KMS-11 (cell line): ENCODE results near the gene ZBTB39.
A peak's percentile ranks its signal among the peaks of the same experiment; 100 is the strongest.

Experiments
- H2AFZ ChIP-seq: fragments of 200-600 bp; sonication (generic); 2 replicates; pipeline ENCODE4 v1.6.1; 2016; ENCODE audit warnings: antibody characterized with exemption, mixed run types, low read depth
- H3K27ac ChIP-seq: fragments of 200-600 bp; sonication (generic); 2 replicates; pipeline ENCODE4 v1.6.1; 2016; ENCODE audit warnings: mild to moderate bottlenecking, mixed run types
- H3K27me3 ChIP-seq: fragments of 200-600 bp; sonication (generic); 2 replicates; pipeline ENCODE4 v1.6.1; 2017; ENCODE audit warnings: mild to moderate bottlenecking, low read depth, mixed run types, moderate library complexity; ENCODE audit not compliant: insufficient read depth
- H3K36me3 ChIP-seq: fragments of 200-600 bp; sonication (generic); 2 replicates; pipeline ENCODE4 v1.6.1; 2017; ENCODE audit warnings: mild to moderate bottlenecking, mixed run types; ENCODE audit not compliant: insufficient read depth
- H3K4me1 ChIP-seq: fragments of 200-600 bp; sonication (generic); 2 replicates; pipeline ENCODE4 v1.6.1; 2016; ENCODE audit warnings: mild to moderate bottlenecking, low read depth, mixed run types; ENCODE audit not compliant: poor library complexity, severe bottlenecking
- H3K4me2 ChIP-seq: fragments of 200-600 bp; sonication (generic); 2 replicates; pipeline ENCODE4 v1.7.0; 2016; ENCODE audit warnings: mild to moderate bottlenecking, mixed run types
- H3K4me3 ChIP-seq: fragments of 200-600 bp; sonication (generic); IDR thresholded peaks from 2 replicates; pipeline ENCODE4 v1.6.1; 2017; ENCODE audit warnings: low read depth, low read length, mixed read lengths; ENCODE audit not compliant: insufficient read depth
- H3K79me2 ChIP-seq: fragments of 200-600 bp; sonication (generic); 2 replicates; pipeline ENCODE4 v1.6.1; 2016; ENCODE audit warnings: low read depth, mixed run types; ENCODE audit not compliant: insufficient read depth
- H3K9ac ChIP-seq: fragments of 200-600 bp; sonication (generic); 2 replicates; pipeline ENCODE4 v1.6.1; 2016; ENCODE audit warnings: mild to moderate bottlenecking, mixed run types
- H4K20me1 ChIP-seq: fragments of 200-600 bp; sonication (generic); 2 replicates; pipeline ENCODE4 v1.6.1; 2016; ENCODE audit warnings: mild to moderate bottlenecking, mixed run types; ENCODE audit not compliant: insufficient read depth
- CTCF ChIP-seq: fragments of 200-600 bp; sonication (generic); conservative IDR thresholded peaks from 2 replicates; pipeline ENCODE4 v1.6.1; 2017; ENCODE audit warnings: low read depth, mild to moderate bottlenecking, antibody characterized with exemption, low read length, moderate library complexity, mixed read lengths

The ZBTB39 gene

GRCh38 chr12:56994231-56994746, 12.1 kb downstream of the ZBTB39 start:
- H3K4me3 ChIP-seq: no peak overlapping the region
- no peaks in the 10 kb centered on the region for H3K36me3 ChIP-seq
- H3K79me2 ChIP-seq: 0 out of 2 replicates have a peak, but pooled peaks cover 8% of the 10 kb centered on the region
- TF ChIP-seq CTCF: no peak
- H4K20me1 ChIP-seq: no peaks in the 10 kb centered on the region
- no peak overlapping the region for H3K9ac ChIP-seq
- no peak overlapping the region for H2AFZ ChIP-seq
- H3K27ac ChIP-seq: no peak overlapping the region
- H3K4me2 ChIP-seq: no peak overlapping the region
- H3K27me3 ChIP-seq: no peaks in the 10 kb centered on the region
- peaks cover 31% of the 10 kb centered on the region for H3K4me1 ChIP-seq

GRCh38 chr12:56993346-56993745, 13.0 kb downstream of the ZBTB39 start:
- peaks cover 22% of the 10 kb centered on the region for H3K4me1 ChIP-seq
- TF ChIP-seq CTCF: no peak
- no peak overlapping the region for H3K27ac ChIP-seq
- H3K27me3 ChIP-seq: no peaks in the 10 kb centered on the region
- no peaks in the 10 kb centered on the region for H4K20me1 ChIP-seq
- 0 out of 2 replicates have a peak, but pooled peaks cover 4% of the 10 kb centered on the region for H3K79me2 ChIP-seq
- H3K9ac ChIP-seq: no peak overlapping the region
- H2AFZ ChIP-seq: no peak overlapping the region
- no peaks in the 10 kb centered on the region for H3K36me3 ChIP-seq
- no peak overlapping the region for H3K4me3 ChIP-seq
- H3K4me2 ChIP-seq: no peak overlapping the region

GRCh38 chr12:56991319-56992246, 14.8 kb downstream of the ZBTB39 start:
- H4K20me1 ChIP-seq: no peaks in the 10 kb centered on the region
- H3K79me2 ChIP-seq: no peaks in the 10 kb centered on the region
- no peak for TF ChIP-seq CTCF
- no peak overlapping the region for H3K4me3 ChIP-seq
- no peak overlapping the region; the same call in 1 of the 2 replicates for H3K9ac ChIP-seq
- peaks cover 22% of the 10 kb centered on the region for H3K4me1 ChIP-seq
- no peaks in the 10 kb centered on the region for H3K36me3 ChIP-seq
- H3K27me3 ChIP-seq: no peaks in the 10 kb centered on the region
- H2AFZ ChIP-seq: peak overlapping the region; percentile 20; the same call in 1 of the 2 replicates
- peak overlapping the region; percentile 1; the same call in 1 of the 2 replicates for H3K27ac ChIP-seq
- peak overlapping the region; percentile 24 for H3K4me2 ChIP-seq

- H4K20me1 ChIP-seq: no peaks in the 10 kb centered on the region
- TF ChIP-seq CTCF: no peak
- no peaks in the 10 kb centered on the region for H3K79me2 ChIP-seq
- no peak overlapping the region for H3K4me3 ChIP-seq
- peak overlapping the region; percentile 24 for H3K4me2 ChIP-seq
- H2AFZ ChIP-seq: peak overlapping the region; percentile 20; the same call in 1 of the 2 replicates
- no peaks in the 10 kb centered on the region for H3K36me3 ChIP-seq
- H3K4me1 ChIP-seq: peaks cover 22% of the 10 kb centered on the region
- H3K27ac ChIP-seq: no peak overlapping the region; the same call in 1 of the 2 replicates
- no peaks in the 10 kb centered on the region for H3K27me3 ChIP-seq
- no peak overlapping the region; the same call in 1 of the 2 replicates for H3K9ac ChIP-seq
Measured at GRCh38 chr12:56990648-56991318, 15.6 kb downstream of the ZBTB39 start.
